GM19193 (cell line): ENCODE results near the gene FAM90A26.
"Not testable (repeated sequence)": the region's sequence is repeated elsewhere in the genome, so short reads cannot be mapped to it uniquely, and the experiment has no call there.

Experiments used
- POLR2A ChIP-seq: IDR thresholded peaks from 4 replicates; pipeline ENCODE4 v1.6.1; 2011; ENCODE audit not compliant: insufficient read depth, insufficient read length; ENCODE audit errors: extremely low read depth

Gene FAM90A26

GRCh38 chr4:9169791-9170459 lies at the start of gene FAM90A26:
TSS of gene FAM90A26 (plus strand) at chr4:9170409. CDS start at chr4:9173173, 2,764 bp downstream.
- TF ChIP-seq POLR2A, result not testable (repeated sequence)

GRCh38 chr4:9143421-9144080 lies 26.7 kb upstream of the FAM90A26 start:
- no peak for TF ChIP-seq POLR2A

GRCh38 chr4:9146967-9147366 lies 23.2 kb upstream of the FAM90A26 start:
- no peak for TF ChIP-seq POLR2A

- TF ChIP-seq POLR2A, result not testable (repeated sequence)
Measured at GRCh38 chr4:9210357-9210756, 40.1 kb downstream of the FAM90A26 start, which contains the start of gene USP17L10. TSS of gene USP17L10 (plus strand) at chr4:9210657. CDS start at chr4:9210657, 0 bp downstream.

- not testable (repeated sequence) for TF ChIP-seq POLR2A
Measured at GRCh38 chr4:9215105-9215504, 44.9 kb downstream of the FAM90A26 start, which contains the start of gene USP17L11. TSS of gene USP17L11 (plus strand) at chr4:9215405. CDS start at chr4:9215405, 0 bp downstream.

GRCh38 chr4:9219852-9220251 lies 49.6 kb downstream of the FAM90A26 start, which contains the start of gene USP17L12:
TSS of gene USP17L12 (plus strand) at chr4:9220152. CDS start at chr4:9220152, 0 bp downstream.
- TF ChIP-seq POLR2A, result not testable (repeated sequence)

- TF ChIP-seq POLR2A, result not testable (repeated sequence)
Measured at GRCh38 chr4:9224596-9224995, 54.4 kb downstream of the FAM90A26 start, which contains the start of gene USP17L13. TSS of gene USP17L13 (plus strand) at chr4:9224896. CDS start at chr4:9224896, 0 bp downstream.
